DOHH2 (cell line): ENCODE data around the gene TMEM217.

ENCODE experiments used
- H3F3A ChIP-seq: fragments of 200-600 bp; sonication (generic), shearing (Covaris generic); 2 replicates; pipeline ENCODE4 v1.6.0; 2016; ENCODE audit warnings: antibody characterized with exemption, mild to moderate bottlenecking; ENCODE audit not compliant: control insufficient read depth, insufficient read depth
- H3K27ac ChIP-seq: fragments of 200-600 bp; sonication (generic); 2 replicates; pipeline ENCODE4 v1.5.1; 2014; ENCODE audit warnings: low read depth, mild to moderate bottlenecking, low read length, moderate library complexity
- H3K27me3 ChIP-seq: fragments of 200-600 bp; sonication (generic); 2 replicates; pipeline ENCODE4 v1.6.1; 2014; ENCODE audit warnings: mild to moderate bottlenecking, low read length, mixed read lengths; ENCODE audit not compliant: control insufficient read depth
- H3K36me3 ChIP-seq: fragments of 200-600 bp; sonication (generic); 2 replicates; pipeline ENCODE4 v1.6.1; 2014; ENCODE audit warnings: mild to moderate bottlenecking, low read length, moderate library complexity, mixed read lengths; ENCODE audit not compliant: control insufficient read depth
- H3K4me1 ChIP-seq: fragments of 200-600 bp; sonication (generic); 2 replicates; pipeline ENCODE4 v1.6.1; 2014; ENCODE audit warnings: mild to moderate bottlenecking, low read length, mixed read lengths; ENCODE audit not compliant: control insufficient read depth
- H3K4me2 ChIP-seq: fragments of 200-600 bp; sonication (generic); 2 replicates; pipeline ENCODE4 v1.6.0; 2014; ENCODE audit warnings: mild to moderate bottlenecking, low read length, moderate library complexity
- H3K4me3 ChIP-seq: fragments of 200-600 bp; sonication (generic); 2 replicates; pipeline ENCODE4 v1.5.1; 2014; ENCODE audit warnings: mild to moderate bottlenecking, low read length, mixed read lengths
- H3K79me2 ChIP-seq: fragments of 200-600 bp; sonication (generic); 2 replicates; pipeline ENCODE4 v1.6.1; 2014; ENCODE audit warnings: mild to moderate bottlenecking, low read length, mixed read lengths; ENCODE audit not compliant: control insufficient read depth
- H3K9me2 ChIP-seq: fragments of 200-600 bp; sonication (generic); replicated peaks from 2 replicates; pipeline ENCODE4 v1.6.1; 2014; ENCODE audit warnings: mild to moderate bottlenecking, low read length, mixed read lengths; ENCODE audit not compliant: control insufficient read depth
- H3K9me3 ChIP-seq: fragments of 200-600 bp; sonication (generic); 2 replicates; pipeline ENCODE4 v1.6.1; 2014; ENCODE audit warnings: antibody characterized with exemption, low read length, mixed read lengths; ENCODE audit not compliant: control insufficient read depth, insufficient read depth
- H4K20me1 ChIP-seq: fragments of 200-600 bp; sonication (generic); 2 replicates; pipeline ENCODE4 v1.6.0; 2014; ENCODE audit warnings: low read depth, mild to moderate bottlenecking, antibody characterized with exemption, low read length, moderate library complexity; ENCODE audit not compliant: control insufficient read depth, insufficient read depth
- EZH2phosphoT487 ChIP-seq: fragments of 200-600 bp; sonication (generic); IDR thresholded peaks from 2 replicates; pipeline ENCODE4 v1.6.1; 2017; ENCODE audit warnings: borderline replicate concordance, mild to moderate bottlenecking, antibody characterized with exemption, low read length, moderate library complexity, mixed read lengths
- TF ChIP-seq, protein P1 (sequence below): fragments of 200-600 bp; sonication (generic); IDR thresholded peaks from one replicate; pipeline ENCODE4 v1.5.1; 2014; ENCODE audit warnings: antibody characterized with exemption, mild to moderate bottlenecking, low read depth, low read length; ENCODE audit not compliant: poor library complexity, severe bottlenecking

The TMEM217 gene

DNA sequence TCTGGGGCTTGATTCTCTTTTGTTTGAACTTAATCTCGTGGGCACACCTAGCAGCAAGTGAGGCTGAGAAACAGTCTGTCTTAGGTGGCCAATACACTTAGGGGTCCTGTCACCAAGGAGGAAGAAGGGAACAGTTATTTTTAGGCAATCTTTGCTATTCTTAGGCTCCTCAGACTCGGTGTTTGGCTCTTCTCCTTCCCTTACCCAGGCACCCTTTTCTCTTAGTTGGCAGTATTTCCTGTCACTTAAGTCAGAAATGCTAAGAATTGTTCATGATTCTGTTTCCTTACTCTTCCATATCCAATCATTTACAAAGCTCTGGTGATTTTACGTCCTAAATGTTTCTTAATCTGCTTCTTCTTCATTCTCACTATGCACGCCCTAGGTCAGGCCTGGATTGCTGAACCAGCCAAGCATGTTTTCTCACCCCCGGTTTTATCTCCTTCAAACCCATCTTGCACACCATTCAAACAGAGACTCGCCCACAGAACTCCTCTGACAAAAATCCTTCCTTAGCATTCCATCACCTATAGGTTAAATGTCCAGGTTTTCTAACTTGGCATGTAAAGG is 45.2 kb upstream of the TMEM217 start:
- H3K27me3 ChIP-seq, result no peaks in the 10 kb centered on the region
- no peak overlapping the region for H3K4me3 ChIP-seq
- no peaks in the 10 kb centered on the region for H3K9me2 ChIP-seq
- H3F3A ChIP-seq, result no peaks in the 10 kb centered on the region
- no peaks in the 10 kb centered on the region for H3K9me3 ChIP-seq
- no peak overlapping the region for H3K4me2 ChIP-seq
- H3K79me2 ChIP-seq, result no peaks in the 10 kb centered on the region
- peaks cover 14% of the 10 kb centered on the region for H3K36me3 ChIP-seq
- TF ChIP-seq, protein P1, sequence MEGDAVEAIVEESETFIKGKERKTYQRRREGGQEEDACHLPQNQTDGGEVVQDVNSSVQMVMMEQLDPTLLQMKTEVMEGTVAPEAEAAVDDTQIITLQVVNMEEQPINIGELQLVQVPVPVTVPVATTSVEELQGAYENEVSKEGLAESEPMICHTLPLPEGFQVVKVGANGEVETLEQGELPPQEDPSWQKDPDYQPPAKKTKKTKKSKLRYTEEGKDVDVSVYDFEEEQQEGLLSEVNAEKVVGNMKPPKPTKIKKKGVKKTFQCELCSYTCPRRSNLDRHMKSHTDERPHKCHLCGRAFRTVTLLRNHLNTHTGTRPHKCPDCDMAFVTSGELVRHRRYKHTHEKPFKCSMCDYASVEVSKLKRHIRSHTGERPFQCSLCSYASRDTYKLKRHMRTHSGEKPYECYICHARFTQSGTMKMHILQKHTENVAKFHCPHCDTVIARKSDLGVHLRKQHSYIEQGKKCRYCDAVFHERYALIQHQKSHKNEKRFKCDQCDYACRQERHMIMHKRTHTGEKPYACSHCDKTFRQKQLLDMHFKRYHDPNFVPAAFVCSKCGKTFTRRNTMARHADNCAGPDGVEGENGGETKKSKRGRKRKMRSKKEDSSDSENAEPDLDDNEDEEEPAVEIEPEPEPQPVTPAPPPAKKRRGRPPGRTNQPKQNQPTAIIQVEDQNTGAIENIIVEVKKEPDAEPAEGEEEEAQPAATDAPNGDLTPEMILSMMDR, result no peak
- no peak overlapping the region for H3K27ac ChIP-seq
- H3K4me1 ChIP-seq, result no peaks in the 10 kb centered on the region
- H4K20me1 ChIP-seq, result no peaks in the 10 kb centered on the region

DNA sequence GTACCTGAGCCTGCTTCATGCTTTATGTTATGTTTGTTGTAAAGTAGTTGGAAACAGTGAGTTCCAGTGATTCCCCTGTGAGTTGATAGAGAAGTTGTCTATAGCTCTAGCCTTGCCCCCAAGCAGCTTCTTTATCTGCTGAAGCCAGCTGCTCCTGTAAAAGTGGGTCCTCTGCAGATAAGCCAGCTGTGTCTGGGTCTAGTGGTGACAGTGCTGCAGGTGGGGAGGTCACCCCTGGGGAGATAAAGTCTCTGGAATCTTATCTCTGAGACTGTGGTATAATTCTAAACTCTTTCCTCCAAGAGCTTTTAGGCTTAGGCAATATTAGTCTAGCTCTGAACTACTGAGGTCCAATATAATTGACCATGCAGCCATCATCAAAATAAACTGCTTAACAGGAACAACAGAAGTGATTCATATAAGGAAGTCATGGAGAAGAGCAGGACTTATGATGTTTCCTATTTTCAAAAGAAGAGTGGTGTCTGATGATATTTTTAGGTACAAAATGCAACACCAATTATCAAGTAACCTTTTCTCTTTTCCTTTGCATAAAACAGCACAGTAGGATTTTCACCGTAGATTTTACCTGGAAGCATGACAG is 44.2 kb upstream of the TMEM217 start:
- Histone ChIP-seq H3F3A (no peaks in the 10 kb centered on the region), H3K9me2 (no peaks in the 10 kb centered on the region), H3K9me3 (no peaks in the 10 kb centered on the region), H4K20me1 (no peaks in the 10 kb centered on the region), H3K4me1 (no peaks in the 10 kb centered on the region), H3K4me2 (no peak overlapping the region), H3K27me3 (no peaks in the 10 kb centered on the region), H3K4me3 (no peak overlapping the region), H3K27ac (no peak overlapping the region), H3K79me2 (no peaks in the 10 kb centered on the region), H3K36me3 (peaks cover 14% of the 10 kb centered on the region)
- TF ChIP-seq, protein P1, result no peak
- TF ChIP-seq EZH2phosphoT487, result no peak

DNA sequence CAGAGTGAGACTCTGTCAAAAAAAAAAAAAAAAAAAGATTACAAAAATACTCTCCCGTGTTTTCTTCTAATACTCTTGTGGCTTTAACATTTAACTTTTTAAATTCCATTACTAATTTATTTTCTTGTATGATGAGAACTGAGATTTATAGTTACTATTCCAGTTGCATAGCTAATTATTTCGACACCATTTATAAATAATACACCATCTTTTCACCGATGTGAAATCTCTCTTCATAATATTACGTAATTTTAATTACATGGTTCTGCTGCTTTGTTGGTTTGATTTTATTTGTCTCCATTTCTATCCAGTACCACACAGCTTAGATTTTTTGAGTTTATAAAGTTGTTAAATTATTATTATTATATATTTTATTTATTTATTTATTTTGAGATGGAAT is 42.0 kb upstream of the TMEM217 start:
- TF ChIP-seq, protein P1, result no peak
- TF ChIP-seq EZH2phosphoT487, result no peak
- H3K9me3 ChIP-seq, result no peaks in the 10 kb centered on the region
- H3K4me1 ChIP-seq, result no peaks in the 10 kb centered on the region
- H3F3A ChIP-seq, result no peaks in the 10 kb centered on the region
- no peaks in the 10 kb centered on the region for H3K27me3 ChIP-seq
- no peaks in the 10 kb centered on the region for H3K79me2 ChIP-seq
- no peak overlapping the region for H3K4me3 ChIP-seq
- no peak overlapping the region for H3K27ac ChIP-seq
- peaks cover 14% of the 10 kb centered on the region for H3K36me3 ChIP-seq
- H3K4me2 ChIP-seq, result no peak overlapping the region
- no peaks in the 10 kb centered on the region for H4K20me1 ChIP-seq
- H3K9me2 ChIP-seq, result no peaks in the 10 kb centered on the region
